Astrocyte (in vitro differentiated cells and primary cell): ENCODE results near the gene PFKL. TPM values are rescaled to one million over a fixed set of nuclear protein-coding genes. Genes with fewer than 3 reads are reported as not detected.

Source experiments
- DNase-seq: peaks from one replicate; pipeline ENCODE4 v3.0.0-alpha.2; 2010; ENCODE audit warnings: low read depth
- FAIRE-seq: peaks from 2 replicates; lab custom pipeline; 2011; peaks lifted over from hg19 to GRCh38; lab: Jason Lieb, UNC
- H2AFZ ChIP-seq: 2 replicates; pipeline ENCODE4 v1.6.0; 2012; ENCODE audit warnings: low read depth, low read length, inconsistent platforms
- H3K27ac ChIP-seq: 2 replicates; pipeline ENCODE4 v1.5.1; 2011; ENCODE audit warnings: low read depth, low read length, inconsistent platforms
- H3K27me3 ChIP-seq: 2 replicates; pipeline ENCODE4 v1.6.0; 2011; ENCODE audit warnings: low read length, inconsistent platforms; ENCODE audit not compliant: insufficient read depth
- H3K36me3 ChIP-seq: 2 replicates; pipeline ENCODE4 v1.5.1; 2011; ENCODE audit warnings: low read length, inconsistent platforms; ENCODE audit not compliant: insufficient read depth
- H3K4me1 ChIP-seq: 2 replicates; pipeline ENCODE4 v1.5.1; 2011; ENCODE audit warnings: low read length, inconsistent platforms; ENCODE audit not compliant: insufficient read depth
- H3K4me2 ChIP-seq: 2 replicates; pipeline ENCODE4 v1.6.0; 2012; ENCODE audit warnings: low read length, inconsistent platforms
- H3K4me3 ChIP-seq: 2 replicates; pipeline ENCODE4 v1.5.1; 2011; ENCODE audit warnings: low read depth, mild to moderate bottlenecking, low read length, inconsistent platforms; ENCODE audit not compliant: insufficient read depth
- H3K79me2 ChIP-seq: 2 replicates; pipeline ENCODE4 v1.6.0; 2012; ENCODE audit warnings: mild to moderate bottlenecking, low read length, inconsistent platforms; ENCODE audit not compliant: insufficient read depth
- H3K9ac ChIP-seq: 2 replicates; pipeline ENCODE4 v1.6.0; 2012; ENCODE audit warnings: mild to moderate bottlenecking, low read length, inconsistent platforms
- H3K9me3 ChIP-seq: 2 replicates; pipeline ENCODE4 v1.5.1; 2012; ENCODE audit warnings: low read depth, mild to moderate bottlenecking, low read length, inconsistent platforms; ENCODE audit not compliant: insufficient read depth
- H4K20me1 ChIP-seq: 2 replicates; pipeline ENCODE4 v1.6.0; 2012; ENCODE audit warnings: low read length, inconsistent platforms; ENCODE audit not compliant: insufficient read depth
- H3K27ac Mint-ChIP-seq: one replicate; pipeline ENCODE4 v1.8.0; 2021; ENCODE audit warnings: mild to moderate bottlenecking, mixed read lengths; ENCODE audit not compliant: unreplicated experiment
- H3K27me3 Mint-ChIP-seq: one replicate; pipeline ENCODE4 v1.8.0; 2021; ENCODE audit warnings: low read depth, mixed read lengths; ENCODE audit not compliant: unreplicated experiment
- H3K36me3 Mint-ChIP-seq: one replicate; pipeline ENCODE4 v1.8.0; 2021; ENCODE audit warnings: low read depth, mixed read lengths; ENCODE audit not compliant: unreplicated experiment
- H3K4me1 Mint-ChIP-seq: one replicate; pipeline ENCODE4 v1.8.0; 2021; ENCODE audit warnings: low read depth, mixed read lengths; ENCODE audit not compliant: unreplicated experiment
- H3K4me3 Mint-ChIP-seq: one replicate; pipeline ENCODE4 v1.8.0; 2021; ENCODE audit warnings: mild to moderate bottlenecking, moderate library complexity, mixed read lengths; ENCODE audit not compliant: unreplicated experiment
- H3K9me3 Mint-ChIP-seq: one replicate; pipeline ENCODE4 v1.8.0; 2021; ENCODE audit warnings: mild to moderate bottlenecking, mixed read lengths; ENCODE audit not compliant: unreplicated experiment
- EZH2 ChIP-seq: IDR thresholded peaks from 2 replicates; pipeline ENCODE4 v1.6.1; 2012; ENCODE audit warnings: mild to moderate bottlenecking, low read length, inconsistent platforms; ENCODE audit not compliant: insufficient read depth
- total RNA-seq: library from RNA; stranded (reverse); gene quantifications from 2 replicates; pipeline ENCODE4 v1.2.1, GENCODE V29; 2021
- TF ChIP-seq, protein P1 (sequence below): IDR thresholded peaks from 2 replicates; pipeline ENCODE4 v1.5.1; 2011; ENCODE audit warnings: low read depth, mild to moderate bottlenecking, inconsistent platforms, low read length, moderate library complexity; ENCODE audit not compliant: insufficient read depth

PFKL gene
- total RNA-seq, 1 donor from 2014 or later = 109 TPM

- Histone ChIP-seq H3K9me3 (no peaks in the 10 kb centered on the region), H3K27me3 (no peaks in the 10 kb centered on the region), H3K36me3 (no peaks in the 10 kb centered on the region), H3K4me3 (no peak overlapping the region), H3K27ac (no peak overlapping the region), H3K79me2 (no peaks in the 10 kb centered on the region), H2AFZ (no peak overlapping the region), H3K4me2 (no peak overlapping the region), H3K4me1 (no peaks in the 10 kb centered on the region), H4K20me1 (peaks cover 4% of the 10 kb centered on the region), H3K9ac (no peak overlapping the region)
- FAIRE-seq = no peak
- no peak overlapping the region for H3K27ac Mint-ChIP-seq
- DNase-seq = no peak
- no peak overlapping the region for H3K4me3 Mint-ChIP-seq
- no peak for TF ChIP-seq EZH2
- TF ChIP-seq, protein P1, sequence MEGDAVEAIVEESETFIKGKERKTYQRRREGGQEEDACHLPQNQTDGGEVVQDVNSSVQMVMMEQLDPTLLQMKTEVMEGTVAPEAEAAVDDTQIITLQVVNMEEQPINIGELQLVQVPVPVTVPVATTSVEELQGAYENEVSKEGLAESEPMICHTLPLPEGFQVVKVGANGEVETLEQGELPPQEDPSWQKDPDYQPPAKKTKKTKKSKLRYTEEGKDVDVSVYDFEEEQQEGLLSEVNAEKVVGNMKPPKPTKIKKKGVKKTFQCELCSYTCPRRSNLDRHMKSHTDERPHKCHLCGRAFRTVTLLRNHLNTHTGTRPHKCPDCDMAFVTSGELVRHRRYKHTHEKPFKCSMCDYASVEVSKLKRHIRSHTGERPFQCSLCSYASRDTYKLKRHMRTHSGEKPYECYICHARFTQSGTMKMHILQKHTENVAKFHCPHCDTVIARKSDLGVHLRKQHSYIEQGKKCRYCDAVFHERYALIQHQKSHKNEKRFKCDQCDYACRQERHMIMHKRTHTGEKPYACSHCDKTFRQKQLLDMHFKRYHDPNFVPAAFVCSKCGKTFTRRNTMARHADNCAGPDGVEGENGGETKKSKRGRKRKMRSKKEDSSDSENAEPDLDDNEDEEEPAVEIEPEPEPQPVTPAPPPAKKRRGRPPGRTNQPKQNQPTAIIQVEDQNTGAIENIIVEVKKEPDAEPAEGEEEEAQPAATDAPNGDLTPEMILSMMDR = no peak
- no peaks in the 10 kb centered on the region for H3K27me3 Mint-ChIP-seq
- H3K4me1 Mint-ChIP-seq = no peaks in the 10 kb centered on the region
- peaks cover 6% of the 10 kb centered on the region for H3K36me3 Mint-ChIP-seq
- H3K9me3 Mint-ChIP-seq = no peaks in the 10 kb centered on the region
These were observed 21.0 kb downstream of the PFKL start for GRCh38 chr21:44320847-44321246.

DNA sequence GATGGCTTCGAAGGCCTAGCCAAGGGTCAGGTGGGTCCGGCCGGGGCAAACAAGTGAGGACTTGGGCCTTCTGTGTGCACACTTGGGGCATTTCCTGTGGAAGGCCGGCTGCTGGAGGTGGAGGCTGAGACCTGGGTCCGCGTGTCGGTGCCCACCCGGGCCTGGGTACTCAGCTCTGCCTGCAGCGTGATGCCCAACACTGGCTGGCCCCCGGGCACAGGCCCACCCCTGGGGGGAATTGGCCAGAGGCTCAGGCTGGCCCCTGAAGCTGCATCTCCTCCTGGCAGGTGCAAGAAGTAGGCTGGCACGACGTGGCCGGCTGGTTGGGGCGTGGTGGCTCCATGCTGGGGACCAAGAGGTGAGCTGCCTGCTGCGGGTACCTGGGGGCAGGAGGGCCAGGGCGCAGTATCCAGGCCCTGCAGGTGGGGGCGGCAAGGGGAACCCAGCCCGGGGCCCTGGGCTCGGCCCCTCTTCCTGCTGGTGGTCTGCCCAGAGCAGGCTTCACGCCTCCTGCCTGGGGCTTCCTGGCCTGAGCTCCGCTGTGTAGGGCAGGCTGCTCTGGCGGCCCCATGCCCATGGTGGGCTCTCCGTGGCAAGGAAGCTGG, 22.1 kb downstream of the PFKL start:
- no peak overlapping the region for H3K4me3 Mint-ChIP-seq
- H3K36me3 ChIP-seq = no peaks in the 10 kb centered on the region
- DNase-seq = no peak

More for the DNA sequence above, 22.1 kb downstream of the PFKL start:
- no peak overlapping the region for H3K4me3 ChIP-seq
- no peaks in the 10 kb centered on the region for H3K79me2 ChIP-seq
- no peaks in the 10 kb centered on the region for H3K27me3 ChIP-seq
- H2AFZ ChIP-seq = no peak overlapping the region
- Mint-ChIP-seq H3K4me1 (no peaks in the 10 kb centered on the region), H3K36me3 (peaks cover 4% of the 10 kb centered on the region), H3K9me3 (no peaks in the 10 kb centered on the region), H3K27me3 (no peaks in the 10 kb centered on the region), H3K27ac (no peak overlapping the region)
- no peaks in the 10 kb centered on the region for H3K9me3 ChIP-seq
- no peak overlapping the region for H3K27ac ChIP-seq
- H4K20me1 ChIP-seq = no peaks in the 10 kb centered on the region
- H3K9ac ChIP-seq = no peak overlapping the region
- no peak overlapping the region for H3K4me2 ChIP-seq
- no peaks in the 10 kb centered on the region for H3K4me1 ChIP-seq
- no peak for FAIRE-seq
- TF ChIP-seq, protein P1 = no peak
- TF ChIP-seq EZH2 = no peak
